KMS-11 (cell line): ENCODE results near the gene LILRA1.
"Not testable (repeated sequence)": the region's sequence is repeated elsewhere in the genome, so short reads cannot be mapped to it uniquely, and the experiment has no call there.

Source experiments
- H2AFZ ChIP-seq: fragments of 200-600 bp; sonication (generic); 2 replicates; pipeline ENCODE4 v1.6.1; 2016; ENCODE audit warnings: antibody characterized with exemption, mixed run types, low read depth
- H3K27ac ChIP-seq: fragments of 200-600 bp; sonication (generic); 2 replicates; pipeline ENCODE4 v1.6.1; 2016; ENCODE audit warnings: mild to moderate bottlenecking, mixed run types
- H3K27me3 ChIP-seq: fragments of 200-600 bp; sonication (generic); 2 replicates; pipeline ENCODE4 v1.6.1; 2017; ENCODE audit warnings: mild to moderate bottlenecking, low read depth, mixed run types, moderate library complexity; ENCODE audit not compliant: insufficient read depth
- H3K36me3 ChIP-seq: fragments of 200-600 bp; sonication (generic); 2 replicates; pipeline ENCODE4 v1.6.1; 2017; ENCODE audit warnings: mild to moderate bottlenecking, mixed run types; ENCODE audit not compliant: insufficient read depth
- H3K4me1 ChIP-seq: fragments of 200-600 bp; sonication (generic); 2 replicates; pipeline ENCODE4 v1.6.1; 2016; ENCODE audit warnings: mild to moderate bottlenecking, low read depth, mixed run types; ENCODE audit not compliant: poor library complexity, severe bottlenecking
- H3K4me2 ChIP-seq: fragments of 200-600 bp; sonication (generic); 2 replicates; pipeline ENCODE4 v1.7.0; 2016; ENCODE audit warnings: mild to moderate bottlenecking, mixed run types
- H3K4me3 ChIP-seq: fragments of 200-600 bp; sonication (generic); IDR thresholded peaks from 2 replicates; pipeline ENCODE4 v1.6.1; 2017; ENCODE audit warnings: low read depth, low read length, mixed read lengths; ENCODE audit not compliant: insufficient read depth
- H3K79me2 ChIP-seq: fragments of 200-600 bp; sonication (generic); 2 replicates; pipeline ENCODE4 v1.6.1; 2016; ENCODE audit warnings: low read depth, mixed run types; ENCODE audit not compliant: insufficient read depth
- H3K9ac ChIP-seq: fragments of 200-600 bp; sonication (generic); 2 replicates; pipeline ENCODE4 v1.6.1; 2016; ENCODE audit warnings: mild to moderate bottlenecking, mixed run types
- H4K20me1 ChIP-seq: fragments of 200-600 bp; sonication (generic); 2 replicates; pipeline ENCODE4 v1.6.1; 2016; ENCODE audit warnings: mild to moderate bottlenecking, mixed run types; ENCODE audit not compliant: insufficient read depth
- TF ChIP-seq, protein P1 (sequence below): fragments of 200-600 bp; sonication (generic); conservative IDR thresholded peaks from 2 replicates; pipeline ENCODE4 v1.6.1; 2017; ENCODE audit warnings: low read depth, mild to moderate bottlenecking, antibody characterized with exemption, low read length, moderate library complexity, mixed read lengths

Gene LILRA1

GRCh38 chr19:54572696-54573311 lies 20.6 kb upstream of the LILRA1 start:
- peaks cover 9% of the 10 kb centered on the region; the same call in 1 of the 2 replicates for H3K27me3 ChIP-seq
- no peak overlapping the region for H3K9ac ChIP-seq
- H3K4me2 ChIP-seq = no peak overlapping the region
- TF ChIP-seq, protein P1, sequence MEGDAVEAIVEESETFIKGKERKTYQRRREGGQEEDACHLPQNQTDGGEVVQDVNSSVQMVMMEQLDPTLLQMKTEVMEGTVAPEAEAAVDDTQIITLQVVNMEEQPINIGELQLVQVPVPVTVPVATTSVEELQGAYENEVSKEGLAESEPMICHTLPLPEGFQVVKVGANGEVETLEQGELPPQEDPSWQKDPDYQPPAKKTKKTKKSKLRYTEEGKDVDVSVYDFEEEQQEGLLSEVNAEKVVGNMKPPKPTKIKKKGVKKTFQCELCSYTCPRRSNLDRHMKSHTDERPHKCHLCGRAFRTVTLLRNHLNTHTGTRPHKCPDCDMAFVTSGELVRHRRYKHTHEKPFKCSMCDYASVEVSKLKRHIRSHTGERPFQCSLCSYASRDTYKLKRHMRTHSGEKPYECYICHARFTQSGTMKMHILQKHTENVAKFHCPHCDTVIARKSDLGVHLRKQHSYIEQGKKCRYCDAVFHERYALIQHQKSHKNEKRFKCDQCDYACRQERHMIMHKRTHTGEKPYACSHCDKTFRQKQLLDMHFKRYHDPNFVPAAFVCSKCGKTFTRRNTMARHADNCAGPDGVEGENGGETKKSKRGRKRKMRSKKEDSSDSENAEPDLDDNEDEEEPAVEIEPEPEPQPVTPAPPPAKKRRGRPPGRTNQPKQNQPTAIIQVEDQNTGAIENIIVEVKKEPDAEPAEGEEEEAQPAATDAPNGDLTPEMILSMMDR = no peak
- H3K27ac ChIP-seq = no peak overlapping the region
- no peak overlapping the region for H3K4me3 ChIP-seq
- no peaks in the 10 kb centered on the region for H3K36me3 ChIP-seq
- no peaks in the 10 kb centered on the region for H3K79me2 ChIP-seq
- H4K20me1 ChIP-seq = no peaks in the 10 kb centered on the region
- H2AFZ ChIP-seq = no peak overlapping the region
- no peaks in the 10 kb centered on the region for H3K4me1 ChIP-seq

GRCh38 chr19:54573330-54573872 lies 20.0 kb upstream of the LILRA1 start, which contains the start of gene LILRA2:
Gene LILRA2 (plus strand): TSS chr19:54573790. CDS start chr19:54573879, 89 bp downstream.
- TF ChIP-seq, protein P1 = no peak

GRCh38 chr19:54574051-54574450 lies 19.4 kb upstream of the LILRA1 start:
- H3K79me2 ChIP-seq = no peaks in the 10 kb centered on the region
- H3K27ac ChIP-seq = no peak overlapping the region
- H3K4me1 ChIP-seq = no peaks in the 10 kb centered on the region
- TF ChIP-seq, protein P1 = no peak
- no peak overlapping the region for H3K4me2 ChIP-seq
- peaks cover 9% of the 10 kb centered on the region; the same call in 1 of the 2 replicates for H3K27me3 ChIP-seq
- no peaks in the 10 kb centered on the region for H3K36me3 ChIP-seq
- H4K20me1 ChIP-seq = no peaks in the 10 kb centered on the region
- no peak overlapping the region for H2AFZ ChIP-seq
- no peak overlapping the region for H3K4me3 ChIP-seq
- H3K9ac ChIP-seq = no peak overlapping the region

More at GRCh38 chr19:54573330-54573872, 20.0 kb upstream of the LILRA1 start, which contains the start of gene LILRA2:
- Histone ChIP-seq H3K4me2 (no peak within 1 kb of the TSS), H4K20me1 (no peaks in the 10 kb centered on the region), H3K27me3 (peaks cover 9% of the 10 kb centered on the region; the same call in 1 of the 2 replicates), H3K27ac (no peak within 1 kb of the TSS), H2AFZ (no peak within 1 kb of the TSS), H3K79me2 (no peaks in the 10 kb centered on the region), H3K36me3 (no peaks in the 10 kb centered on the region), H3K9ac (no peak within 1 kb of the TSS), H3K4me1 (no peaks in the 10 kb centered on the region), H3K4me3 (no peak within 1 kb of the TSS)

DNA sequence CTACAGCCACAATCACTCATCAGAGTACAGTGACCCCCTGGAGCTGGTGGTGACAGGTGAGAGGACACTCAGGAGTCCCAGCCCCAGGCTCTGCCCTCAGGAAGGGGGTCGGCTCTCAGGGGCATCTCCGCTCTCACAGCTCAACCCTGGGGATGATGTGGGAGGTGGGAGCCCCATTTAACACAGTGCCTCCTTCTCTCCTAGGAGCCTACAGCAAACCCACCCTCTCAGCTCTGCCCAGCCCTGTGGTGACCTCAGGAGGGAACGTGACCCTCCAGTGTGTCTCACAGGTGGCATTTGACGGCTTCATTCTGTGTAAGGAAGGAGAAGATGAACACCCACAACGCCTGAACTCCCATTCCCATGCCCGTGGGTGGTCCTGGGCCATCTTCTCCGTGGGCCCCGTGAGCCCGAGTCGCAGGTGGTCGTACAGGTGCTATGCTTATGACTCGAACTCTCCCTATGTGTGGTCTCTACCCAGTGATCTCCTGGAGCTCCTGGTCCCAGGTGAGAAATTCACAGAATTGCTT lies 18.8 kb upstream of the LILRA1 start:
- no peaks in the 10 kb centered on the region for H3K36me3 ChIP-seq
- H3K4me2 ChIP-seq = no peak overlapping the region
- TF ChIP-seq, protein P1 = no peak
- H3K4me3 ChIP-seq = no peak overlapping the region
- H3K27ac ChIP-seq = no peak overlapping the region
- H4K20me1 ChIP-seq = no peaks in the 10 kb centered on the region
- no peaks in the 10 kb centered on the region for H3K4me1 ChIP-seq
- no peaks in the 10 kb centered on the region for H3K79me2 ChIP-seq
- H3K9ac ChIP-seq = no peak overlapping the region
- H2AFZ ChIP-seq = no peak overlapping the region
- peaks cover 9% of the 10 kb centered on the region; the same call in 1 of the 2 replicates for H3K27me3 ChIP-seq

DNA sequence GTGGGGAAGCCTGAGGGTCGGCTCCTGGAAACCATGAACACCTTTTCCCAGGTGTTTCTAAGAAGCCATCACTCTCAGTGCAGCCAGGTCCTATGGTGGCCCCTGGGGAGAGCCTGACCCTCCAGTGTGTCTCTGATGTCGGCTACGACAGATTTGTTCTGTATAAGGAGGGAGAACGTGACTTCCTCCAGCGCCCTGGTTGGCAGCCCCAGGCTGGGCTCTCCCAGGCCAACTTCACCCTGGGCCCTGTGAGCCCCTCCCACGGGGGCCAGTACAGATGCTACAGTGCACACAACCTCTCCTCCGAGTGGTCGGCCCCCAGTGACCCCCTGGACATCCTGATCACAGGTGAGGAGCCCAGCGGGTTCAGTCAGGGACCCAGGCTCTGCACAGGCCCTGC lies 18.2 kb upstream of the LILRA1 start:
- not testable (repeated sequence) for H3K27ac ChIP-seq, H3K4me1 ChIP-seq, H3K4me2 ChIP-seq, H3K79me2 ChIP-seq, H3K36me3 ChIP-seq, H3K4me3 ChIP-seq, H4K20me1 ChIP-seq, H2AFZ ChIP-seq, H3K9ac ChIP-seq, H3K27me3 ChIP-seq
